Measurements from ENCODE around the gene RAPGEF1. TPM values are rescaled to one million over a fixed set of nuclear protein-coding genes. Genes with fewer than 3 reads are reported as not detected.

RAPGEF1 gene
- total RNA-seq, 1 donor from 2014 or later, result 19.8 TPM

DNA sequence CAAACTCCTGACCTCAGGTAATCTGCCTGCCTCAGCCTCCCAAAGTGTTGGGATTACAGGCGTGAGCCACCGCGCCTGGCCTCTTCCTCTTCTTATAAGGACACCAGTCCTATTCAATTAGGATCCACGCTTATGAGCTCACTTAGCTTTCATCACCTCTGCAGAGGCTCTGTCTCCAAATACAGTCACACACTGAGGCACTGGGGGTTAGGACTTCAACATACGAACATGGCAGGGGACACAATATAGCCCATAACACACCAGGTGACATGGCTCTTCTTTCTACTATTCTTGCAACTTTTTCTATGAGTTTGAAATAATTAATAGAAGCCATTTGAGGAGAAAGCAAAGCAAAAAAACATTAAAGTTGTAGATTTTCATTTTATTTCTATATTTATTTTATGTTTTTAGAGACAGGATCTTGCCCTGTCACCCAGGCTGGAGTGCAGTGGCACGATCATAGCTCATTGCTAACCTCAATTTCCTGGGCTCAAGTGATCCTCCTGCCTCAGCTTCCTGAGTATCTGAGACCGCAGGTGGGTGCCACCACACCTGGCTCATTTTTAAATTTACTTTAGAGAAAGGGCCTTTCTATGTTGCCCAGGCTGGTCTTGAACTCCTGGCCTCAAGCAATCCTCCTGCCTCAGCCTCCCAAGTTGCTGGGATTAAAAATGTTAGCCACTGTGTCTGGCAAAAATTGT lies 200.5 kb downstream of the RAPGEF1 start:
- Histone ChIP-seq H3K27ac (ENCODE audit: low read depth, low read length) (no peak overlapping the region), H3K9me3 (ENCODE audit: control insufficient read depth in 3 of 3, low read length in 3 of 3) (peaks cover 0 to 7% (median 3%) of the 10 kb centered on the region in 3 donors), H3K27me3 (ENCODE audit: control insufficient read depth in 3 of 3, insufficient read depth in 3 of 3, low read length in 3 of 3) (peaks cover 0 to 6% (median 0%) of the 10 kb centered on the region in 3 donors), H3K36me3 (ENCODE audit: control insufficient read depth in 3 of 3, insufficient read depth in 3 of 3, low read length in 3 of 3) (no peaks in the 10 kb centered on the region), H3K4me1 (ENCODE audit: control insufficient read depth in 3 of 3, insufficient read depth in 3 of 3, low read length in 3 of 3) (no peaks in the 10 kb centered on the region), H3K4me3 (ENCODE audit: low read length in 3 of 3) (no peak overlapping the region), H3K9ac (ENCODE audit: low read depth in 1 of 3, low read length in 3 of 3) (no peak overlapping the region)

GRCh38 chr9:131537946-131538345 lies 201.9 kb downstream of the RAPGEF1 start:
- no peaks in the 10 kb centered on the region for H3K36me3 ChIP-seq (ENCODE audit: control insufficient read depth in 3 of 3, insufficient read depth in 3 of 3, low read length in 3 of 3)

DNA sequence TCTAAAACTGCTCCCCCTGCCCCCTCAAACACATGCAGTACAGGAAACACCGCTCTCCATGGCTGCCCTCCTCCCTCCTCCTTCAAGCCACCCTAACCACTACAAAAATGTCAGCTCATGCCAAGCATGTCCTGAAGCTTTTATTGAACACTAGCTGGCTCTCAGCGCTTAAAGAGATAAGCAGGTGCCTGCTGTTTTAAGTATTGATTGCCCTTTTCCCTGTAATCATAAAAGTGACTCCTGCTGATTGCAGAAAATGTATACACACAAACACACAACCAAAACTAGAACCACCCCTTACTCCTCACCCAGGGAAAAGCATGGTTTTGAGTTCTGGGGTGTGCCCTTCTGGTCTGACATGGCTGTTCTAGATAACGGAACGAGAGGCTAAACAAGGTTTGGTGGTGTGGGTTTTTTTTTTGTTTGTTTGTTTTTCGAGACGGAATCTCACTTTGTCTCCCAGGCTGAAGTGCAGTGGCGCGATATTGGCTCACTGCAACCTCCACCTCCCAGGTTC lies 205.1 kb downstream of the RAPGEF1 start:
- H3K4me1 ChIP-seq (ENCODE audit: control insufficient read depth in 3 of 3, insufficient read depth in 3 of 3, low read length in 3 of 3), result peaks cover 8 to 13% (median 8%) of the 10 kb centered on the region in 3 donors
- no peak overlapping the region for H3K4me3 ChIP-seq (ENCODE audit: low read length in 3 of 3)
- H3K9ac ChIP-seq (ENCODE audit: low read depth in 1 of 3, low read length in 3 of 3), result no peak overlapping the region
- H3K27ac ChIP-seq (ENCODE audit: low read depth, low read length), result no peak overlapping the region
- H3K9me3 ChIP-seq (ENCODE audit: control insufficient read depth in 3 of 3, low read length in 3 of 3), result no peaks in the 10 kb centered on the region
- H3K36me3 ChIP-seq (ENCODE audit: control insufficient read depth in 3 of 3, insufficient read depth in 3 of 3, low read length in 3 of 3), result peaks cover under 1 to 4% (median 2%) of the 10 kb centered on the region in 3 donors
- H3K27me3 ChIP-seq (ENCODE audit: control insufficient read depth in 3 of 3, insufficient read depth in 3 of 3, low read length in 3 of 3), result no peaks in the 10 kb centered on the region

More at GRCh38 chr9:131537946-131538345, 201.9 kb downstream of the RAPGEF1 start:
- Histone ChIP-seq H3K27me3 (ENCODE audit: control insufficient read depth in 3 of 3, insufficient read depth in 3 of 3, low read length in 3 of 3) (no peaks in the 10 kb centered on the region), H3K4me3 (ENCODE audit: low read length in 3 of 3) (no peak overlapping the region), H3K9me3 (ENCODE audit: control insufficient read depth in 3 of 3, low read length in 3 of 3) (no peaks in the 10 kb centered on the region), H3K4me1 (ENCODE audit: control insufficient read depth in 3 of 3, insufficient read depth in 3 of 3, low read length in 3 of 3) (no peaks in the 10 kb centered on the region), H3K27ac (ENCODE audit: low read depth, low read length) (no peak overlapping the region), H3K9ac (ENCODE audit: low read depth in 1 of 3, low read length in 3 of 3) (no peak overlapping the region)

GRCh38 chr9:131530920-131531832 lies 208.7 kb downstream of the RAPGEF1 start, which contains the start of gene UCK1:
Gene UCK1, minus strand, starts transcription at chr9:131531263. Its CDS starts 89 bp downstream, at chr9:131531174.
- peaks cover 9 to 17% (median 11%) of the 10 kb centered on the region in 3 donors for H3K4me1 ChIP-seq (ENCODE audit: control insufficient read depth in 3 of 3, insufficient read depth in 3 of 3, low read length in 3 of 3)

DNA sequence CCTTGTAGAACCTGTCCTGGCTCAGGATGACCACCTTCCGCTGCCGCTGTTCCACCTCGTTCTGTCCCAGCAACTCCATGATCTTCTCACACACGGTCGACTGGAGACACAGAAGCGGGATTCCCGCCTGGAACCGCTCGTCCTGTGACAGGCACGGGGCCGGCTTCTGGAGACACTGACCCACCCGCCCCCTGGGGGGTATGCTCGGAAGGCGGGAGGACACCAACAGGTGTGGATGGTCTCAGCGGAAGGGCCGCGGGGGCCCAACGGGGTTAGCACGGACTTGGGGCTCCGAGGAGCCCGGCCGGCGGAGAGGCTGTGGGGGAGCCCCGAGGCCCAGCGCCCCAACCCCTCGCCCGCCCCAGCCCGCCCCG lies 209.3 kb downstream of the RAPGEF1 start:
- peak overlapping the region; percentile 82 to 85 (median 84) for H3K4me3 ChIP-seq (ENCODE audit: low read length in 3 of 3)
- H3K36me3 ChIP-seq (ENCODE audit: control insufficient read depth in 3 of 3, insufficient read depth in 3 of 3, low read length in 3 of 3), result peaks cover 26 to 38% (median 35%) of the 10 kb centered on the region in 3 donors
- H3K9me3 ChIP-seq (ENCODE audit: control insufficient read depth in 3 of 3, low read length in 3 of 3), result no peaks in the 10 kb centered on the region
- peaks cover 9 to 17% (median 11%) of the 10 kb centered on the region in 3 donors for H3K4me1 ChIP-seq (ENCODE audit: control insufficient read depth in 3 of 3, insufficient read depth in 3 of 3, low read length in 3 of 3)
- peak overlapping the region; percentile 56 for H3K27ac ChIP-seq (ENCODE audit: low read depth, low read length)
- H3K27me3 ChIP-seq (ENCODE audit: control insufficient read depth in 3 of 3, insufficient read depth in 3 of 3, low read length in 3 of 3), result no peaks in the 10 kb centered on the region
- peak overlapping the region; percentile 79 to 92 (median 85) for H3K9ac ChIP-seq (ENCODE audit: low read depth in 1 of 3, low read length in 3 of 3)

More at GRCh38 chr9:131530920-131531832, 208.7 kb downstream of the RAPGEF1 start, which contains the start of gene UCK1:
- Histone ChIP-seq H3K27ac (ENCODE audit: low read depth, low read length) (peak within 1 kb of the TSS; percentile 56), H3K36me3 (ENCODE audit: control insufficient read depth in 3 of 3, insufficient read depth in 3 of 3, low read length in 3 of 3) (peaks cover 20 to 34% (median 28%) of the 10 kb centered on the region in 3 donors), H3K9me3 (ENCODE audit: control insufficient read depth in 3 of 3, low read length in 3 of 3) (no peaks in the 10 kb centered on the region), H3K9ac (ENCODE audit: low read depth in 1 of 3, low read length in 3 of 3) (peak within 1 kb of the TSS; percentile 79 to 92 (median 85)), H3K27me3 (ENCODE audit: control insufficient read depth in 3 of 3, insufficient read depth in 3 of 3, low read length in 3 of 3) (no peaks in the 10 kb centered on the region), H3K4me3 (ENCODE audit: low read length in 3 of 3) (peak within 1 kb of the TSS; percentile 82 to 85 (median 84))

GRCh38 chr9:131529597-131530545 lies 210.0 kb downstream of the RAPGEF1 start:
- peaks cover 32 to 42% (median 40%) of the 10 kb centered on the region in 3 donors for H3K36me3 ChIP-seq (ENCODE audit: control insufficient read depth in 3 of 3, insufficient read depth in 3 of 3, low read length in 3 of 3)
- peak overlapping the region; percentile 56 for H3K27ac ChIP-seq (ENCODE audit: low read depth, low read length)
- no peaks in the 10 kb centered on the region for H3K9me3 ChIP-seq (ENCODE audit: control insufficient read depth in 3 of 3, low read length in 3 of 3)
- H3K27me3 ChIP-seq (ENCODE audit: control insufficient read depth in 3 of 3, insufficient read depth in 3 of 3, low read length in 3 of 3), result no peaks in the 10 kb centered on the region
- peaks cover 9 to 17% (median 11%) of the 10 kb centered on the region in 3 donors for H3K4me1 ChIP-seq (ENCODE audit: control insufficient read depth in 3 of 3, insufficient read depth in 3 of 3, low read length in 3 of 3)
- H3K9ac ChIP-seq (ENCODE audit: low read depth in 1 of 3, low read length in 3 of 3), result peak overlapping the region; percentile 79 to 92 (median 85)
- peak overlapping the region; percentile 82 to 85 (median 84) for H3K4me3 ChIP-seq (ENCODE audit: low read length in 3 of 3)

- peaks cover 41 to 49% (median 49%) of the 10 kb centered on the region in 3 donors for H3K36me3 ChIP-seq (ENCODE audit: control insufficient read depth in 3 of 3, insufficient read depth in 3 of 3, low read length in 3 of 3)
Observed at GRCh38 chr9:131528886-131529505, 210.9 kb downstream of the RAPGEF1 start.

DNA sequence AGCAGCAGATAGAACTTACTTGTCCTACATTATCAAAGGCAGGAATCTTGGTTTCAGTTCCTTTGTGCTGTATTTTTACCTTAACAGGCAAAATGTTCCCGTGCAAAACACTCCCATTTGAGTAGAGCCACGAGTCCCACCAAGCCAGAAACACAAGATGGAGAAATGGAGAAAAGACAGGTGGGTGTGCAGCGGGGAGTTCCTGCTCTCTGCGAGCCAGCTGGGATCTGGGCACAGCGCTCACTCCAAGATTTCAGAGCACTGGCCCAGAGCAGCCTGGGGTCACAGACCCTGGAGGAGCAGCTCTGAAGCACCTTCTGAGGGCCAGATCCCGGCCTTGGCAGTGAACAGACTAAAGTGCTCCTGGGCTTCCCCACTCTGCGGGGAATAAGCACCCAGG lies 211.7 kb downstream of the RAPGEF1 start:
- H3K9me3 ChIP-seq (ENCODE audit: control insufficient read depth in 3 of 3, low read length in 3 of 3), result no peaks in the 10 kb centered on the region
- H3K4me3 ChIP-seq (ENCODE audit: low read length in 3 of 3), result no peak overlapping the region
- H3K27ac ChIP-seq (ENCODE audit: low read depth, low read length), result no peak overlapping the region
- H3K36me3 ChIP-seq (ENCODE audit: control insufficient read depth in 3 of 3, insufficient read depth in 3 of 3, low read length in 3 of 3), result peaks cover 48 to 57% (median 55%) of the 10 kb centered on the region in 3 donors
- H3K27me3 ChIP-seq (ENCODE audit: control insufficient read depth in 3 of 3, insufficient read depth in 3 of 3, low read length in 3 of 3), result no peaks in the 10 kb centered on the region
- no peak overlapping the region for H3K9ac ChIP-seq (ENCODE audit: low read depth in 1 of 3, low read length in 3 of 3)
- peaks cover 9 to 17% (median 11%) of the 10 kb centered on the region in 3 donors for H3K4me1 ChIP-seq (ENCODE audit: control insufficient read depth in 3 of 3, insufficient read depth in 3 of 3, low read length in 3 of 3)

More at GRCh38 chr9:131528886-131529505, 210.9 kb downstream of the RAPGEF1 start:
- Histone ChIP-seq H3K27ac (ENCODE audit: low read depth, low read length) (no peak overlapping the region), H3K9me3 (ENCODE audit: control insufficient read depth in 3 of 3, low read length in 3 of 3) (no peaks in the 10 kb centered on the region), H3K9ac (ENCODE audit: low read depth in 1 of 3, low read length in 3 of 3) (no peak overlapping the region), H3K27me3 (ENCODE audit: control insufficient read depth in 3 of 3, insufficient read depth in 3 of 3, low read length in 3 of 3) (no peaks in the 10 kb centered on the region), H3K4me3 (ENCODE audit: low read length in 3 of 3) (no peak overlapping the region), H3K4me1 (ENCODE audit: control insufficient read depth in 3 of 3, insufficient read depth in 3 of 3, low read length in 3 of 3) (peaks cover 9 to 17% (median 11%) of the 10 kb centered on the region in 3 donors)
